ENCODE results near the gene CLIC6.

The CLIC6 gene

DNA sequence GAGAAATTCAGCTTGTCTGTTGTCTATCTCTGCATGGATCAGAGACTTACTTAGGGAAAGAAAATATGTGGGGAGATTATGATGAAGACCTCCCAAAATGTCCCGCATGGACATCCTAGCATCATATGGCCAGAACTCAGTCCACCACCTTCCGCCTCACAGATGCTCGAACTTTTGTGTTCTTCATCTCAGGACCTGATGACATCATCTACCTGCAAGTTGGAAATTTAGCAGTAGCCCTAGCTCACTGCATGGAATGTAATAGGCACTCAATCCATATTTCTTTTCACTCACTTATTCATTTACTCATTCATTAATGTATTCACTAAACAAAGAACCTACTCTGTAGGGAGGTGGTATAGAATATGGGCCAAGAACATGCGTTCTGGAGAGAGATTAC, 96.8 kb downstream of the CLIC6 start:
- no peak for DNase-seq

DNA sequence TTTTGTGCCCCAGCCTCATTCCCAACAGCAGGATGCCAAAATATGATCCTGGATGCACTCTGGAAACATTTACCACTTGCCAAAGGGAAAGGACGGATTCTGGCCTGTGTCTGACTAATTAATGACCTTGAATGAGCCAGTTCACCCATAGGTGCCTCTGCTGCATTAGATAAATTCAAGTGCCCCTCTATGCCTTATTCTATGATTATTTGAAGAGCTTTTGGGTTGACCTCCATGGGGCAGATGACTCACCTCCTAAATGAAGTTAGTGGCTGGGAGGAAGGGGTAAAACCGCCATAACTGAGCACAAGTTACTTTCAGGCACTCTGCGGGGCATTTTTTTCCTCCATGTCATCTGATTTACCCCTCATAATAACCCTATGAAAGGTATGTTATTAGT, 98.1 kb downstream of the CLIC6 start:
- no peak for DNase-seq
